GM23338 (cell line): ENCODE measurements around the gene CEP44. TPM values are rescaled to one million over a fixed set of nuclear protein-coding genes. Genes with fewer than 3 reads are reported as not detected.

Source experiments
- ATAC-seq: fragments of 200-7000 bp; cut with Tn5 transposase; 3 replicates; pipeline ENCODE4 v1.9.1; 2020
- DNase-seq: peaks from one replicate; pipeline ENCODE4 v3.0.0-alpha.2; 2015; ENCODE audit warnings: low spot score
- H2AFZ ChIP-seq: fragments of 200-600 bp; sonication (generic); 2 replicates; pipeline ENCODE4 v1.8.0; 2016; ENCODE audit warnings: antibody characterized with exemption, mild to moderate bottlenecking, moderate library complexity
- H3F3A ChIP-seq: fragments of 200-600 bp; sonication (generic); replicated peaks from 2 replicates; pipeline ENCODE4 v1.8.0; 2017; ENCODE audit warnings: antibody characterized with exemption, mixed run types, low read depth
- H3K27ac ChIP-seq: fragments of 200-600 bp; sonication (generic); 2 replicates; pipeline ENCODE4 v1.6.1; 2016; ENCODE audit warnings: low read depth
- H3K27me3 ChIP-seq: fragments of 200-600 bp; sonication (generic); 2 replicates; pipeline ENCODE4 v1.8.0; 2016; ENCODE audit warnings: mild to moderate bottlenecking, mixed run types, moderate library complexity; ENCODE audit not compliant: insufficient read depth
- H3K36me3 ChIP-seq: fragments of 200-600 bp; sonication (generic); 2 replicates; pipeline ENCODE4 v1.8.0; 2016; ENCODE audit warnings: mild to moderate bottlenecking; ENCODE audit not compliant: insufficient read depth
- H3K4me1 ChIP-seq: fragments of 200-600 bp; sonication (generic); 2 replicates; pipeline ENCODE4 v1.8.0; 2016; ENCODE audit warnings: mild to moderate bottlenecking, moderate library complexity; ENCODE audit not compliant: insufficient read depth
- H3K4me2 ChIP-seq: fragments of 200-600 bp; sonication (generic); 2 replicates; pipeline ENCODE4 v1.7.1; 2017; ENCODE audit warnings: mixed run types
- H3K4me3 ChIP-seq: fragments of 200-600 bp; sonication (generic); 2 replicates; pipeline ENCODE4 v1.6.1; 2016; ENCODE audit warnings: mixed run types
- H3K79me2 ChIP-seq: fragments of 200-600 bp; sonication (generic); replicated peaks from 2 replicates; pipeline ENCODE4 v1.8.0; 2017; ENCODE audit warnings: mild to moderate bottlenecking; ENCODE audit not compliant: insufficient read depth
- H3K9me2 ChIP-seq: fragments of 200-600 bp; sonication (generic); 2 replicates; pipeline ENCODE4 v1.8.0; 2017; ENCODE audit not compliant: insufficient read depth
- H4K20me1 ChIP-seq: fragments of 200-600 bp; sonication (generic); replicated peaks from 2 replicates; pipeline ENCODE4 v1.8.0; 2017; ENCODE audit warnings: mild to moderate bottlenecking; ENCODE audit not compliant: insufficient read depth
- H3K27ac Mint-ChIP-seq: 2 replicates; pipeline ENCODE4 v1.8.0; 2020; ENCODE audit warnings: inconsistent platforms, mild to moderate bottlenecking, moderate library complexity, mixed read lengths
- H3K27me3 Mint-ChIP-seq: 3 replicates; pipeline ENCODE4 v1.8.0; 2022; ENCODE audit warnings: low read depth, mild to moderate bottlenecking, moderate library complexity, mixed read lengths, inconsistent platforms; ENCODE audit not compliant: insufficient read depth, poor library complexity
- H3K36me3 Mint-ChIP-seq: 3 replicates; pipeline ENCODE4 v1.8.0; 2021; ENCODE audit warnings: low read depth, mild to moderate bottlenecking, inconsistent platforms, moderate library complexity, mixed read lengths
- H3K4me1 Mint-ChIP-seq: 3 replicates; pipeline ENCODE4 v1.8.0; 2020; ENCODE audit warnings: mild to moderate bottlenecking, inconsistent platforms, mixed read lengths
- H3K4me3 Mint-ChIP-seq: 3 replicates; pipeline ENCODE4 v1.8.0; 2021; ENCODE audit warnings: moderate library complexity, mild to moderate bottlenecking, inconsistent platforms, mixed read lengths
- H3K9me3 Mint-ChIP-seq: 3 replicates; pipeline ENCODE4 v1.8.0; 2020; ENCODE audit warnings: moderate library complexity, mild to moderate bottlenecking, inconsistent platforms, mixed read lengths
- CREB1 ChIP-seq: fragments of 250-450 bp; sonication (Bioruptor Pico); IDR thresholded peaks from 2 replicates; pipeline ENCODE4 v1.5.0; 2020; ENCODE audit warnings: low read depth, mild to moderate bottlenecking, moderate library complexity
- CTCF ChIP-seq, 2 experiments: fragments of 200-600 bp in 1 of 2; sonication (generic) in 1 of 2; conservative IDR thresholded peaks; 2 replicates each; pipeline versions ENCODE4 v1.5.1 to v1.6.1; 2016 to 2017; ENCODE audit warnings: antibody characterized with exemption in 2 of 2, low read depth in 2 of 2, mild to moderate bottlenecking in 2 of 2, moderate library complexity in 1 of 2
- EZH2 ChIP-seq: fragments of 200-600 bp; sonication (generic); IDR thresholded peaks from one replicate; pipeline ENCODE4 v1.8.0; 2017; ENCODE audit warnings: antibody characterized with exemption, mild to moderate bottlenecking, low read depth; ENCODE audit not compliant: unreplicated experiment
- EZH2phosphoT487 ChIP-seq: fragments of 200-600 bp; sonication (generic); IDR thresholded peaks from one replicate; pipeline ENCODE4 v1.8.1; 2018; ENCODE audit warnings: antibody characterized with exemption; ENCODE audit not compliant: unreplicated experiment
- JUNB ChIP-seq: IDR thresholded peaks from one replicate; pipeline ENCODE4 v1.6.1; 2016; ENCODE audit warnings: antibody characterized with exemption; ENCODE audit not compliant: unreplicated experiment
- NANOG ChIP-seq: IDR thresholded peaks from 2 replicates; pipeline ENCODE4 v1.6.1; 2016; ENCODE audit warnings: antibody characterized with exemption, borderline replicate concordance
- POLR2AphosphoS5 ChIP-seq: IDR thresholded peaks from 2 replicates; pipeline ENCODE4 v1.6.1; 2016; ENCODE audit warnings: antibody characterized with exemption, low read depth
- STAT1 ChIP-seq: IDR thresholded peaks from one replicate; pipeline ENCODE4 v1.6.1; 2016; ENCODE audit warnings: antibody characterized with exemption; ENCODE audit not compliant: unreplicated experiment
- ZNF114 ChIP-seq: fragments of 250-450 bp; sonication (Bioruptor Pico); IDR thresholded peaks from 2 replicates; pipeline ENCODE4 v1.5.0; 2020; ENCODE audit warnings: mild to moderate bottlenecking, moderate library complexity
- ZNF331 ChIP-seq: fragments of 250-450 bp; sonication (Bioruptor Pico); IDR thresholded peaks from 2 replicates; pipeline ENCODE4 v1.5.0; 2020; ENCODE audit warnings: low read depth, mild to moderate bottlenecking, moderate library complexity
- ZNF462 ChIP-seq: fragments of 250-450 bp; sonication (Bioruptor Pico); IDR thresholded peaks from 2 replicates; pipeline ENCODE4 v1.5.0; 2020; ENCODE audit warnings: mild to moderate bottlenecking, moderate library complexity
- polyA plus RNA-seq: library from polyadenylated mRNA; unstranded; fragments of >200 nt; fragmentation: Nextera tagmentation; extraction: Ambion mirVana; gene quantifications from 2 replicates; pipeline ENCODE4 v1.2.1, GENCODE V29; 2016
- total RNA-seq: library from RNA; depleted of rRNA; stranded (reverse); fragments of >200 nt; shearing (Covaris generic); gene quantifications from 2 replicates; pipeline ENCODE4 v1.2.3, GENCODE V29; 2014
- TF ChIP-seq, protein P1 (sequence below): IDR thresholded peaks from one replicate; pipeline ENCODE4 v1.6.1; 2018; ENCODE audit warnings: antibody characterized with exemption; ENCODE audit not compliant: unreplicated experiment
- TF ChIP-seq, protein P2 (sequence below): IDR thresholded peaks from 2 replicates; pipeline ENCODE4 v1.6.1; 2016; ENCODE audit warnings: antibody characterized with exemption

Gene CEP44
- total and polyA plus RNA-seq, 2 experiments from 2014 or later, result 12.1 to 17.4 TPM

- ATAC-seq (no peak), DNase-seq (no peak)
- Histone ChIP-seq H3K4me3 (no peak overlapping the region), H3K27ac (no peak overlapping the region), H4K20me1 (no peaks in the 10 kb centered on the region), H3K79me2 (no peaks in the 10 kb centered on the region), H3K4me2 (no peak overlapping the region), H3K36me3 (no peaks in the 10 kb centered on the region), H3K4me1 (no peaks in the 10 kb centered on the region), H3K9me2 (no peaks in the 10 kb centered on the region), H3K27me3 (no peaks in the 10 kb centered on the region), H2AFZ (no peak overlapping the region), H3F3A (no peaks in the 10 kb centered on the region)
- H3K4me3 Mint-ChIP-seq, result no peak overlapping the region
- peaks cover 5% of the 10 kb centered on the region; the same call in 2 of the 3 replicates for H3K4me1 Mint-ChIP-seq
- H3K9me3 Mint-ChIP-seq, result no peaks in the 10 kb centered on the region; the same call in 2 of the 3 replicates
- H3K27me3 Mint-ChIP-seq, result no peaks in the 10 kb centered on the region
- TF ChIP-seq ZNF462 (CRISPR knock-in tag) (no peak), STAT1 (no peak), NANOG (no peak), CTCF (conservative IDR thresholded peaks at IDR 0.05; ENCODE audit: low read depth in 2 of 2) (no peak), JUNB (no peak), CREB1 (CRISPR knock-in tag) (no peak), ZNF114 (CRISPR knock-in tag) (no peak), EZH2 (no peak), EZH2phosphoT487 (no peak), ZNF331 (CRISPR knock-in tag) (no peak), POLR2AphosphoS5 (no peak)
- TF ChIP-seq, protein P1, sequence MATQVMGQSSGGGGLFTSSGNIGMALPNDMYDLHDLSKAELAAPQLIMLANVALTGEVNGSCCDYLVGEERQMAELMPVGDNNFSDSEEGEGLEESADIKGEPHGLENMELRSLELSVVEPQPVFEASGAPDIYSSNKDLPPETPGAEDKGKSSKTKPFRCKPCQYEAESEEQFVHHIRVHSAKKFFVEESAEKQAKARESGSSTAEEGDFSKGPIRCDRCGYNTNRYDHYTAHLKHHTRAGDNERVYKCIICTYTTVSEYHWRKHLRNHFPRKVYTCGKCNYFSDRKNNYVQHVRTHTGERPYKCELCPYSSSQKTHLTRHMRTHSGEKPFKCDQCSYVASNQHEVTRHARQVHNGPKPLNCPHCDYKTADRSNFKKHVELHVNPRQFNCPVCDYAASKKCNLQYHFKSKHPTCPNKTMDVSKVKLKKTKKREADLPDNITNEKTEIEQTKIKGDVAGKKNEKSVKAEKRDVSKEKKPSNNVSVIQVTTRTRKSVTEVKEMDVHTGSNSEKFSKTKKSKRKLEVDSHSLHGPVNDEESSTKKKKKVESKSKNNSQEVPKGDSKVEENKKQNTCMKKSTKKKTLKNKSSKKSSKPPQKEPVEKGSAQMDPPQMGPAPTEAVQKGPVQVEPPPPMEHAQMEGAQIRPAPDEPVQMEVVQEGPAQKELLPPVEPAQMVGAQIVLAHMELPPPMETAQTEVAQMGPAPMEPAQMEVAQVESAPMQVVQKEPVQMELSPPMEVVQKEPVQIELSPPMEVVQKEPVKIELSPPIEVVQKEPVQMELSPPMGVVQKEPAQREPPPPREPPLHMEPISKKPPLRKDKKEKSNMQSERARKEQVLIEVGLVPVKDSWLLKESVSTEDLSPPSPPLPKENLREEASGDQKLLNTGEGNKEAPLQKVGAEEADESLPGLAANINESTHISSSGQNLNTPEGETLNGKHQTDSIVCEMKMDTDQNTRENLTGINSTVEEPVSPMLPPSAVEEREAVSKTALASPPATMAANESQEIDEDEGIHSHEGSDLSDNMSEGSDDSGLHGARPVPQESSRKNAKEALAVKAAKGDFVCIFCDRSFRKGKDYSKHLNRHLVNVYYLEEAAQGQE, result no peak
- TF ChIP-seq, protein P2, sequence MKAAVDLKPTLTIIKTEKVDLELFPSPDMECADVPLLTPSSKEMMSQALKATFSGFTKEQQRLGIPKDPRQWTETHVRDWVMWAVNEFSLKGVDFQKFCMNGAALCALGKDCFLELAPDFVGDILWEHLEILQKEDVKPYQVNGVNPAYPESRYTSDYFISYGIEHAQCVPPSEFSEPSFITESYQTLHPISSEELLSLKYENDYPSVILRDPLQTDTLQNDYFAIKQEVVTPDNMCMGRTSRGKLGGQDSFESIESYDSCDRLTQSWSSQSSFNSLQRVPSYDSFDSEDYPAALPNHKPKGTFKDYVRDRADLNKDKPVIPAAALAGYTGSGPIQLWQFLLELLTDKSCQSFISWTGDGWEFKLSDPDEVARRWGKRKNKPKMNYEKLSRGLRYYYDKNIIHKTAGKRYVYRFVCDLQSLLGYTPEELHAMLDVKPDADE, result no peak
- no peaks in the 10 kb centered on the region; the same call in 1 of the 3 replicates for H3K36me3 Mint-ChIP-seq
- H3K27ac Mint-ChIP-seq, result no peak overlapping the region
Measured at GRCh38 chr4:174312993-174313392, 29.3 kb downstream of the CEP44 start.
